Endodermal cell (in vitro differentiated cells): ENCODE data around the gene HSPBP1. TPM values are rescaled to one million over a fixed set of nuclear protein-coding genes. Genes with fewer than 3 reads are reported as not detected.

Source experiments
- DNase-seq: peaks from one replicate; pipeline ENCODE4 v3.0.0-alpha.2; 2017
- H3K27ac ChIP-seq: 2 replicates; pipeline ENCODE4 v1.5.1; 2013; ENCODE audit warnings: mild to moderate bottlenecking, low read depth, low read length, moderate library complexity
- H3K27me3 ChIP-seq: 2 replicates; pipeline ENCODE4 v1.6.1; 2013; ENCODE audit warnings: mild to moderate bottlenecking, low read length, moderate library complexity; ENCODE audit not compliant: insufficient read depth, control insufficient read depth, poor library complexity, severe bottlenecking
- H3K36me3 ChIP-seq: 2 replicates; pipeline ENCODE4 v1.7.0; 2013; ENCODE audit warnings: mild to moderate bottlenecking, low read length, moderate library complexity; ENCODE audit not compliant: control insufficient read depth, insufficient read depth
- H3K4me1 ChIP-seq: one replicate; pipeline ENCODE4 v1.7.0; 2013; ENCODE audit warnings: low read length; ENCODE audit not compliant: control insufficient read depth, insufficient read depth
- H3K4me3 ChIP-seq: 2 replicates; pipeline ENCODE4 v1.5.1; 2013; ENCODE audit warnings: mild to moderate bottlenecking, low read length, moderate library complexity
- H3K9ac ChIP-seq: 2 replicates; pipeline ENCODE4 v1.6.1; 2013; ENCODE audit warnings: mild to moderate bottlenecking, low read length, moderate library complexity; ENCODE audit not compliant: poor library complexity, severe bottlenecking; ENCODE audit errors: extremely low read depth
- H3K9me3 ChIP-seq: 2 replicates; pipeline ENCODE4 v1.6.1; 2013; ENCODE audit warnings: mild to moderate bottlenecking, low read length, moderate library complexity; ENCODE audit not compliant: control insufficient read depth
- H3K27ac Mint-ChIP-seq: 2 replicates; pipeline ENCODE4 v1.8.0; 2020; ENCODE audit warnings: mixed read lengths
- H3K27me3 Mint-ChIP-seq: 2 replicates; pipeline ENCODE4 v1.8.0; 2021; ENCODE audit warnings: mild to moderate bottlenecking, mixed read lengths; ENCODE audit not compliant: insufficient read depth
- H3K36me3 Mint-ChIP-seq: 2 replicates; pipeline ENCODE4 v1.8.0; 2020; ENCODE audit warnings: low read depth, mixed read lengths
- H3K4me1 Mint-ChIP-seq: 2 replicates; pipeline ENCODE4 v1.8.0; 2020; ENCODE audit warnings: mixed read lengths
- H3K4me3 Mint-ChIP-seq: 2 replicates; pipeline ENCODE4 v1.8.0; 2020; ENCODE audit warnings: mild to moderate bottlenecking, moderate library complexity, mixed read lengths
- H3K9me3 Mint-ChIP-seq: 2 replicates; pipeline ENCODE4 v1.8.0; 2020; ENCODE audit warnings: mild to moderate bottlenecking, mixed read lengths
- WGBS, 2 experiments: methylation state at CpG; one replicate each; pipeline versions ENCODE4 v1.1.5 to v1.1.7; 2013; ENCODE audit warnings: missing lambda C conversion rate in 2 of 2, mixed read lengths in 1 of 2; ENCODE audit not compliant: insufficient coverage in 1 of 2, insufficient read length in 1 of 2; 5-methylcytosine and 5-hydroxymethylcytosine counted together
- total RNA-seq, 2 donors: library from RNA; stranded (reverse); fragmentation: NEBNext Ultra II Directional in 1 of 2; extraction: Animal tissue kit (Norgen Biotek cat#: 25700) in 1 of 2; gene quantifications; 2 replicates in 1 of 2; 3 replicates in 1 of 2; pipeline ENCODE4 v1.2.1, GENCODE V29; 2021
- TF ChIP-seq, protein P1 (sequence below): fragments of 200-600 bp; sonication (generic); conservative IDR thresholded peaks from 2 replicates; pipeline ENCODE4 v1.5.0; 2021; ENCODE audit warnings: antibody characterized with exemption, mild to moderate bottlenecking

HSPBP1 gene
- total RNA-seq, 2 donors from 2014 or later = 43.7 to 48.5 TPM

DNA sequence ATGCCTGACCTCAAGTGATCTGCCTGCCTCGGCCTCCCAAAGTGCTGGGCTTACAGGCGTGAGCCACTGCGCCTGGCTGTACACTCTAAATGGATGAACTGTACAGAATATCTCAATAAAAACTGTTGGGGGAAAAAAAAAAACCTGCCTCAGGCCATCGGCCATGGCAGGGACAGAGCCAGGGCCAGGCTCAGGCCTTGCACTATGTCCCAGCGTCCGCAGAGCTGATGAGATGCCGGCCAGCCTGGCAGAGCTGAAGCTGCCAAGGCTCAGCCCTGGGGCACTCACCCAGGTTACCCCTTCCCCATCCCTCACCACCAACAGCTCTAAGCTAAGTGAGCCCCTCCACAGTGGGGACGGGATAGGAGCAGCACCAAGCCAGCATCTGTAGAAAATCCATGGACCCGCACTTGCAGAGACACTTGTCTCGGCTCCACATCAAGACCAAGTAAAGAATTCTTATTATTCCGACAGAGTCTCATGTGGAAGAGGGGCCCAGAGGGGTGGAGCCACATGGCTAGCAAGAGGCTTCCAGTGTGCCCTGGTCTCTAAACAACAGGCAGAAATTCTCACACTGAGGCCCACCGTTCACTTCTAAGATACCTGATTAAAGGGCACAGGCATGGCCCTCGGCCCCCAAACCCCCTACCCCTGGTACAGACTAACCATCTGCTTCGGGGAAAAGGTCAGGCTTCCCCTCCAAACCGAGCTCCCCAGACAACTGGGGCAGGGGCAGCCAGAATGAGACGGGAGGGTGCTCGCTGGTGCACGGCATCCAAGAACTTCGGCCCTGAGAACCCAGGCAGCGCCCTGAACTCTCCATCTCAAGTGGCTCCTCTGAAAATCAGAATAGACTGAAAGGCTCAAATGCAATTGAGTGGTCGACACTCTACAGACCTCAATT, 26.9 kb downstream of the HSPBP1 start:
- Histone ChIP-seq H3K27ac (no peak overlapping the region), H3K9me3 (no peaks in the 10 kb centered on the region), H3K4me3 (no peak overlapping the region), H3K4me1 (peaks cover 11% of the 10 kb centered on the region), H3K9ac (no peak overlapping the region), H3K36me3 (peaks cover 9% of the 10 kb centered on the region), H3K27me3 (no peaks in the 10 kb centered on the region)
- H3K4me3 Mint-ChIP-seq = no peak overlapping the region
- H3K36me3 Mint-ChIP-seq = peaks cover 3% of the 10 kb centered on the region
- H3K9me3 Mint-ChIP-seq = no peaks in the 10 kb centered on the region
- peaks cover 38% of the 10 kb centered on the region for H3K4me1 Mint-ChIP-seq
- DNase-seq = no peak
- peak overlapping the region; percentile 82 for H3K27ac Mint-ChIP-seq
- WGBS, 2 experiments = 93 to 95% methylated on average over 14 to 21 of the region's 21 CpGs
- no peaks in the 10 kb centered on the region for H3K27me3 Mint-ChIP-seq
- TF ChIP-seq, protein P1, sequence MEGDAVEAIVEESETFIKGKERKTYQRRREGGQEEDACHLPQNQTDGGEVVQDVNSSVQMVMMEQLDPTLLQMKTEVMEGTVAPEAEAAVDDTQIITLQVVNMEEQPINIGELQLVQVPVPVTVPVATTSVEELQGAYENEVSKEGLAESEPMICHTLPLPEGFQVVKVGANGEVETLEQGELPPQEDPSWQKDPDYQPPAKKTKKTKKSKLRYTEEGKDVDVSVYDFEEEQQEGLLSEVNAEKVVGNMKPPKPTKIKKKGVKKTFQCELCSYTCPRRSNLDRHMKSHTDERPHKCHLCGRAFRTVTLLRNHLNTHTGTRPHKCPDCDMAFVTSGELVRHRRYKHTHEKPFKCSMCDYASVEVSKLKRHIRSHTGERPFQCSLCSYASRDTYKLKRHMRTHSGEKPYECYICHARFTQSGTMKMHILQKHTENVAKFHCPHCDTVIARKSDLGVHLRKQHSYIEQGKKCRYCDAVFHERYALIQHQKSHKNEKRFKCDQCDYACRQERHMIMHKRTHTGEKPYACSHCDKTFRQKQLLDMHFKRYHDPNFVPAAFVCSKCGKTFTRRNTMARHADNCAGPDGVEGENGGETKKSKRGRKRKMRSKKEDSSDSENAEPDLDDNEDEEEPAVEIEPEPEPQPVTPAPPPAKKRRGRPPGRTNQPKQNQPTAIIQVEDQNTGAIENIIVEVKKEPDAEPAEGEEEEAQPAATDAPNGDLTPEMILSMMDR = no peak

DNA sequence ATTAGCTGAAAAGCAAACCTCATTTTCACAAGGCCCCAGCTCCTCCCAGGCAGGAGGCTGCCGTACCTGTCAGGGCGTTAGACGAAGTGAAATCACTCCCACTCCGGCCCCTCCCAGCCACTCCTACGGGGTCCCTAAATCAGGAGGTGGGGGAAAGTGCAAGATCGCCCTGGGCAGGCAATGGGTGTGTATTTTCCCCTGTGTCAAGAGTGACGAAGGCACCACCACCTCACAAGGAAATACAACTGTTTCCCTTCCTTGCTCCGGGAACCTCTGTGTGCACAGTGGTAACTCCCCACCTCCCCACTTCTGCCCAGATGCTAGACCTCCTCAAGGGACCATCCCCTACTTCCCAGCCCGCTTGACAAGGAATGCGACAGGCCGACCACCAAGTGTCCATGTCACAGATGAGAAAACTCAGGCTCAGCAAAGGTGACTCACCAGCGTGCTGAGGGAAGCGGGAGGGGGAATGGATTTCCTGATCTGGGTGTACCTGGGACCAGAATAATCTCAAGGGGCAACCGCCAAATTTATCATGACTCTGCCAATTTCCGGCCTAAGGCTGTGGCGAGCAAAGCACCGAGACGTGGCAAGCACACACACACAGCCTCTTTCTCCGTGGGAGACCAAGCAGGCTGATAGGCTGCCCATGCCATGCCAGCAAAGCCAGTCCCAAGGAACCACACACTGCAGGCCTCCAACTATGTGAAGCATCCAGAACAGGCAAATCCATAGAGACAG, 28.4 kb downstream of the HSPBP1 start:
- no peaks in the 10 kb centered on the region for H3K9me3 Mint-ChIP-seq
- peaks cover 12% of the 10 kb centered on the region for H3K36me3 ChIP-seq
- TF ChIP-seq, protein P1 = no peak
- H3K4me3 ChIP-seq = no peak overlapping the region
- no peaks in the 10 kb centered on the region for H3K27me3 Mint-ChIP-seq
- peak overlapping the region; percentile 75 for H3K27ac Mint-ChIP-seq
- no peak overlapping the region for H3K27ac ChIP-seq
- H3K4me1 Mint-ChIP-seq = peaks cover 27% of the 10 kb centered on the region
- peaks cover 10% of the 10 kb centered on the region for H3K4me1 ChIP-seq
- no peak overlapping the region for H3K4me3 Mint-ChIP-seq
- no peak for DNase-seq
- H3K9me3 ChIP-seq = no peaks in the 10 kb centered on the region
- H3K36me3 Mint-ChIP-seq = peaks cover 3% of the 10 kb centered on the region
- 93 to 94% methylated on average over 17 to 19 of the region's 19 CpGs for WGBS, 2 experiments
- no peaks in the 10 kb centered on the region for H3K27me3 ChIP-seq
- no peak overlapping the region for H3K9ac ChIP-seq

DNA sequence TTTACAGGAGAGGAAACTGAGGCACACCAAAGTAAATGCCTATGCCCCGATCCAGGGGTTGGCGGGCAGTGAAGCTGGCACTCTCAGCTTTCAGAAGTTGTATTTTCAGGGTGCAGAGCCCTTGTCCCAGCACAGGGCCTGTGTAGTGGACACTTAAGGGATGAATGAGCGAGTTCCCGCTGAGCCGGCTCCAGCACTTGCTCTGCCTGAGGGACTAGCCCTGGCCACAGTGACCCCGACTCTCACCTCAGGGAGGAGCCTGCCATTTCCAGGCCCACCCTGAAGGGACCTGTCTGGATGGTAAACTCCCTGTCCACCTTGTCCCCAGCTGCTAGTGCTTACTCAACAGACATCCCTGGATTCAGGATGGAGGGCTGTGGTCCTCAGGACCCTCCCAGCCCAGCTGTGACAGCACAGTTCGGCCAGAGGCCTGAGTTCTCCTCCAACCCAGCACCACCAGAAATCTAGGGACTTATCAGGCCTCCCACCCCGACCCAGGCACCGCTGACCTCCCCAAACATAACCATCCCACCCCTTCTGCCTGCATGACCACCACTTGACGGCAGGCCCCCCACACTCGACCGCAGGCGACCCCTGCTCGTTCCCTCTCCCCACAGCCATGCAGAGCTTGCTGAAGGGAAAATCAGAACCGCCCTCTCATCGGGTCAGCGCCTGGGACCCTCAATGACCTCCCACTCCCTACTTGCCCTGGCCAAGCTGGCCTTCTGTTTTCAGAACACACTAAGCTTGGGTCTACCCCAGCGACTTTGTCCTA, 29.5 kb downstream of the HSPBP1 start:
- 92 to 94% methylated on average over 9 to 18 of the region's 18 CpGs for WGBS, 2 experiments
- Histone ChIP-seq H3K9me3 (no peaks in the 10 kb centered on the region), H3K36me3 (peaks cover 9% of the 10 kb centered on the region), H3K4me1 (no peaks in the 10 kb centered on the region), H3K4me3 (no peak overlapping the region), H3K27ac (no peak overlapping the region), H3K27me3 (no peaks in the 10 kb centered on the region), H3K9ac (no peak overlapping the region)
- H3K27me3 Mint-ChIP-seq = no peaks in the 10 kb centered on the region
- DNase-seq = no peak
- H3K4me3 Mint-ChIP-seq = no peak overlapping the region
- peak overlapping the region; percentile 44 for H3K27ac Mint-ChIP-seq
- TF ChIP-seq, protein P1 = no peak
- peaks cover 16% of the 10 kb centered on the region for H3K4me1 Mint-ChIP-seq
- H3K36me3 Mint-ChIP-seq = peaks cover 7% of the 10 kb centered on the region
- no peaks in the 10 kb centered on the region for H3K9me3 Mint-ChIP-seq
